HG03457 (cell line): ENCODE results near the gene SMIM31.

Experiments
- ATAC-seq: cut with Tn5 transposase; IDR thresholded peaks from one replicate; pipeline ENCODE4 v1.9.1; 2021; ENCODE audit warnings: moderate number of reproducible peaks; ENCODE audit not compliant: unreplicated experiment

SMIM31 gene

DNA sequence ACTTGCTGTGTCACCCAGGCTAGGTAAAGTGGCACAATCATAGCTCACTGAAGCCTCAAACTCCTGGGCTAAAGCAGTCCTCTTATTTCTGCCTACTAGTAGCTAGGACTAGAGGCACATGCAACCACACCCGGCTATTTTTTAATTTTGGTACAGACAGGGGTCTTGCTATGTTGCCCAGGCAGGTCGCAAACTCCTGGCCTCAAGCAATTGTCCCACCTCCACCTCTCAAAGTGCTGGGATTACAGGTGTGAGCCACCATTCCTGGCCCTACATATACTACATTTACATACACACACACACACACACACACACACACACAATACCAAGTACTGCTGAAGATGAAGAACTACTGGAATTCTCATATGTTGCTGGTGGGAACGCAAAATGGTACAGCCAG lies 26.9 kb downstream of the SMIM31 start:
- ATAC-seq, result no peak

DNA sequence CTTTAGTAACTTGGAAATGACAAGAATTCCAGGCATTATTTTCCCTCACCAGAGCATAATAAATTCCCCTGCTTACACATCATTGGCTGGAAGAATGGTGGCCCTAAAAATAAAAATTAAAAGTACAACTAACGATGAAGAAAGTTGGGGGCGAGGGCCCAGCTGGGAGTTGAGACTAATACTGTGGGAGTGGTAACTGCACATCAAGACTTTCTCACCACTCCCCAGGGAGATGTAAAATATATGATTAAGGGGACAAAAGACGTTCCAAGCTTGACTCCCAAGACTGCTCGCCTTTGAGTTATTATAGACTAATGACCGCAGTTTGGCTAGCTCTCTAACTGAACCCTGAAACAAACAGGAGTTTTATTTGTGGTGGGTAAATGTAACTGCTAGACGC lies 30.0 kb downstream of the SMIM31 start:
- ATAC-seq, result no peak

DNA sequence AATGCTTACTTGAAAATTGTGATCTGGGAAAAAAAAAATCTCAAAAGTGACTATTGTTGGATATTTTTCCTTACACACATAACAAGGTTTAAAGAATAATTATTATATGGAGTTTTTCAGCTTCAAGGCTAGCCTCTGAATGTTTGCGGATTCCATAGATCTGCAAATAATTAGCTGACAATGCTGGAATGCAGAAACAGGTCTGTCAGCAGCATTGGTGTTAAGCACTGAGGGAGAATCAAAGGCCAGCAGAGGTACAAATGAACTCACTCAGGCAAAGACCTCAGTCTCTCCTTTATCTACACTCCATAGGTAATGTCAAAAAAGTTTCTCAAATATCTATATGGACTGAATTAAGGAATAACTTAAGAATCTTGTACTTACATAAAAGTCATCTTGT lies 35.1 kb downstream of the SMIM31 start:
- ATAC-seq, result no peak

DNA sequence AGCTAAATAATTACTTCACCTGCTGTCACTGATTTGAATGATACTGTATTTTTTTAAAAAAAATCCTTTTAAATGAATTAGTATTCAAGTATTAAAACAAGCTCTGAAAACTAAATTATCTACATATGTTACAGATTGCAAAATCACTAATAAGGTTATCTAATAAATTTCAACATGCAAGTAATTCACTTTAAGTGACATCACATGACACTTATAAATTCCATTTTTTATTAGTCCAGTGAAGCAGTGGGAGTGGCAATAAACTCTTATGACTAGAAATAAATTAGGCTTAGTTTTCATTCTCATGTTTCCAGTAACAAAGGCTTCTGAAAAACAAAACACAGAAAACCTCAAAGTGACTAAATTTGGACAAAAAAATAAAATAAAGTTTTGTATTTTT lies 36.3 kb downstream of the SMIM31 start:
- no peak for ATAC-seq

DNA sequence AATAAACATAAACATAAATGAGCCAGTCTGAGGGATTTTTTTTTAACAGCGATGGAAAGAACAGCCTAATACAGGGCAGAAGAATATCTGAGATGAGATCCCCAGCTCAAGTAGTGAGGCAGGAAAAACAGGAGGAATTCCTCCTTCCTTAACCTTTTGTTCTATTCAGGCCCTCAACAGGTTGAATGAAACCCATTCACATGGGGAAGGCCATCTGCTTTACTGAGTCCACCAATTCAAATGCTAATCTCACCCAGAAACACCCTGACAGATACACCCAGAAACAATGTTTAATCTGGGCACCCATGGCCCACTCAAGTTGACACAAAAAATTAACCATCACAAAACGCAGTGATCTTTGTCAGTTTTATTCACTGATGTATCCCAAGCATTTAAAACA lies 45.5 kb downstream of the SMIM31 start:
- ATAC-seq, result no peak

DNA sequence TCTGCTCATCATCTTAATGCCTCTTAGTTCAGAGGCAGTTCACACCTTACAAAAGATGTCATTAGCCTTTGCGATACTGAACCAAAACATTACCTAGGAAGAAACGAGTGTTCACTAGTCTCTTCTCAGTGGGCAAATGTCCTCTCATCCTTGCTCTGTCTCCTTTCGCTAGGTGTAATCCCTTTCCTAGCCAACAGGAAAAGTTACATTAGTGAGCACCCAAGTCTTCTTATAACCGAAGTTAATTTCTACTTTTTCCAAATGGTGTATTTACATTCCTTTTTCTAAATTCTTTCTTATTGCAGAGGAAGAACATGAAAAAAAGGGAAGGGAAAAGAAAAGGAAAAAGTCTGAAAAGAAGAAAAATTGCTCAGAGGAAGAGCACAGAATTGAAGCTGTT lies 46.9 kb downstream of the SMIM31 start:
- ATAC-seq, result no peak

DNA sequence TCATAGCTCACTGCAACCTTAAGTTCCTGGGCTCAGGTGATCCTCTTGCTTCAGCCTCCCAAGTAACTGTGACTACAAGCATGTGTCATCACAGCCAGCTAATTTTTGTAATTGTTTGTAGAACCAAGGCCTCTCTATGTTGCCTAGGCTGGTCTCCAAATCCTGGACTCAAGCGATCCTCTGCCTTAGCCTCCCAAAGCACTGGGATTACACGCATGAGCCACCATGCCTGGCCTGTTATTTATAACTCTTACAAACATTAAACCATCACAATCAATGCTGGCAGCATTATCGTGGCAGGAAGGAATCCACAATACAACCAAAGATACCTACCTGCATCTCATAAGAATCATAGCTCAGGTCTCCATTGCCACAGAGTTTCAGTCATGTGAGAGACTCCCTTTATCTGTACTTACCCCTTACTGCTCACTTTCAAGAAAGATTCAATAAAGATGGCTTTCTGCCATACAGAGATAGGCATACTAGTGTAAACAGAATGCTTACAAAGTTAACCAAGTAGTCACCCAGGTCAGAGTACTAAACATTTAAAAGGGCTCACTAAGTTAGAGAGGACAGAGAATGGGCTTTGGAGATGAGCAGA lies 48.5 kb downstream of the SMIM31 start:
- ATAC-seq, result no peak

DNA sequence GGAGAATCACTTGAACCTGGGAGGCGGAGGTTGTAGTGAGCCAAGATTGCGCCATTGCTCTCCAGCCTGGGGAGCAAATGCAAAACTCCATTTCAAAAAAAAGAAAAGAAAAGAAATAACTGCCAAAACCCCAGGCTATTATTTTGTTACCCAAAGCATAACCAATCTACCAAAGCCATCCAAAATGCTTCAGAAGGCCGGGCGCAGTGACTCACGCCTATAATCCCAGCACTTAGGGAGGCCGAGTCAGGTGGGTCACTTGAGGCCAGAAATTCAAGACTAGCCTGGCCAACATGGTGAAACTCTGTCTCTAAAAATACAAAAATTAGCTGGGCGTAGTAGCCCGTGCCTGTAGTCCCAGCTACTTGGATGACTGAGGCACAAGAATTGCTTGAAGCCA lies 49.8 kb downstream of the SMIM31 start:
- ATAC-seq, result no peak

DNA sequence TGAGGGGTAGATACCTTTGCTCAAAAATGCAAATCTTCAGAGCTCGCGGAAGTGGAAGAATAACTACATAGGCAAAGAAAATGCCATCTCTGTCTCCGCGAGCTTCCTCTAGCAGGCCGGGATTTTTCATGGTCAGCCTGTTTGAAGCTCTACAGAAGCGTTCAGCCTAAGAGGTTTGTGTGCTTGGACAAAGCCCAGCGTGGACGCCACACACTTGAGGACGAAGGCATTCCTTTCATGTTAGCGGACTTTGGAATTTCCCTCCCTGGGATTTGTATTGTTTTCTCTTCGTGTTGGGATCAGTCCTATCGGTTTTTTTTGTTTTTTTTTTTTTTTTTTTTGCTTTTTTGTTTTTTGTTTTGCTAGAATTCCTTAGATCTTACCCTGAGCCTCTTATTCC lies 53.7 kb downstream of the SMIM31 start:
- no peak for ATAC-seq

DNA sequence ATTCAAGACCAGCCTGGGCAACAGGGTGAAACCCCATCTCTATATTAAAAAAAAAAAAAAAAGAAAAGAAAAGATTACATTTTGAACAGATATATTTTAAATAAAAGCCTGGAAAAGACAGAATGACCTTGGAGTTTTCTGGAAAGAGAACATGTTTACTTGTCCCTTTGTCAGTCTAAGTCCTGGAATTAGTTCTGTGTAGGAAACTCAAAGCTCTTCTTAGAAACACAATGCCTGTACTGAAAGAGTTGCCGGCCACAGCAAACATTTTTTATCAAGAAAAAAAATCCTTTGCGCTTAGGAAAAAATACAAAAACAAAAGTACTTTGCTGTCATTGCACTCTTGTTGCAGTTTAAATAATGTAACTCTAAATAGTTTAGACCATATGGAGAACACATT lies 59.6 kb downstream of the SMIM31 start:
- ATAC-seq, result no peak

DNA sequence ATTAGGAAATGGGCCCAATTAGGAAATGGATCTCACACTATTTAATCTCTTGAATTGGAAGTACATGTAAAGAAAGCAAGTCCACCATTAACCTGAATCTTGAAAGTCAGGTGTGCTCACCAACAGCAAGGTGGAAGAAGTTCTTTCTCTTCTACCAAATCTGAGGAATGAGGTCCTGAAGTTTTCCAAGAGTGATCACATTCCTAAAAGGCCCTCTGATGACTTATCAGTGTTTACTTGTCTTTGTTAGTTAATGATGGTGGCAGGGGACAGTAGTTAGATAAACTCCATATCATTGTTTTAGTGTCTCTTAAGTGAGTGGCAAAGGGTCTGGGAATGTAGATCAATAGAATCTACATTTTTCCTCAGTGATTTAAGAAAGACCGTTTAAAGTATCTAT lies 61.8 kb downstream of the SMIM31 start:
- ATAC-seq, result no peak

DNA sequence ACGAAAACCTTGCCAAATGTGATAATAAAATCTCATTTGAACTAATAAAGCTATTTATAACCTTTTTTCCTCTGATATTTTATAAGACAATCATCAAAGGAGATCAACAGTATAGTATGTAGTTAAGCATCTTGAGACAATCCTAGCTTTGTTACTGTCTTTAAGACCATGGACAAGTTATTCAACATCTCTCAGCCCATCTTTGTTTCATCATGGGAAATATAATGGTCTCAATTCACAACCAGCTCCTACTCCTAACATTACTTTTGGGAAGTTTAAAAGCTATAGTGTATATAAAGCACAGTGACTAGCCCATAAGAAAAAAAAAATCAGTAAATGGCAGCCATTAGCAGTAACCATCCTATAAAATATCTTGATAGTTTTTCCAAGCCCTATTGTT lies 65.4 kb downstream of the SMIM31 start:
- no peak for ATAC-seq

DNA sequence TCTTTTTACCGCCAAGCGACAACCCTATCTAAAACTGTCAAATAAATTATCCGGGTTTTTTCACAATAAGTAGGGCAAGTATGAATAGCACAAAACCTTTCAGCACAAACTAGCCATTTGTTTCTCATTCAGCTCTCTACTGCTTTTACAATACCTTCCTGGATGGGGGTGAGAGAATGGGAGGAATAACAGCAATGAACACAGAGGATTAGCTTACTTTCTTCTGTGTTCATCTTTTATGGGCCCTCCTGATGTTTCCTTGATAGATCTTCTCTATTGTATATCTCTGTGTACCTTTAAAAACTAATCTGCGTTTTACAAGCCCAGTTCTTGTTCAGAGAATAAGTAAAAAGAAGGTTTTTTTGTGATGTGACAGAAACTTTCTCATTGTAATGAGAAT lies 67.8 kb downstream of the SMIM31 start:
- no peak for ATAC-seq

DNA sequence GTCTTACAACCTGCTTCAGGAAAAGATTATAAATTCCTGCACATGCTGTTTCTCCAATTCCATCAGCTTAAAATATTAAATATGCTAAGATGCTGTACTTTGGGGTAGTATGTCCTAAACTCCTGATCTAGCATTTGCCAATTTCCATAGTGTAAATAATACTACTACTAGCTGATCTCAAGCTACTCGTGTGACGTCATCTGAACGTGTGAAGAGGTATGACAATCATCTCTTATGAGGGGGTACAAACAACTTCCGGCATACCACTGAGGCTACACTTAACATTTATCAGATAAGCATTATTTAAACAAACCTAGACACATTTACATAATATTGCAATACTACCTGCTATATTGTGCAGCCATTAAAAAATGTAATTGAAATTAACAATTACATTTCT lies 70.7 kb downstream of the SMIM31 start:
- no peak for ATAC-seq

DNA sequence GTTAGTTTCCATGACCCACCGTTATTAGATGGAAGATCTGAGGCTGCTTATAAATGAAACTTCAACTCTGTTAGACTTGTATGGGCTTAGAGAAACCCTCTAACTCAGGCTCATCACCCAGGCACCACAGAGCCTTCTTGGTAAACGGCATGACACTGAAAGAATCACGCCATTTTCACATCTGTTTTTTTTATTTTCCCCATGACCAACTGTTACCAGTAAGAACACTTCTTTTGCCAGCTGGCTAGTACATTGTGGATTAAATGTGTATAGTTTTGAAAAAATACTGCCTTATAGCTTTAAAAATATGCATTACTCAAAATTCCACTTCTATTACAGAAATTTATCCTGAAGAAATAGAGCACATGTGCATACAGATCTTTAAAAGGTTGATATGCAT lies 75.0 kb downstream of the SMIM31 start:
- ATAC-seq, result no peak

DNA sequence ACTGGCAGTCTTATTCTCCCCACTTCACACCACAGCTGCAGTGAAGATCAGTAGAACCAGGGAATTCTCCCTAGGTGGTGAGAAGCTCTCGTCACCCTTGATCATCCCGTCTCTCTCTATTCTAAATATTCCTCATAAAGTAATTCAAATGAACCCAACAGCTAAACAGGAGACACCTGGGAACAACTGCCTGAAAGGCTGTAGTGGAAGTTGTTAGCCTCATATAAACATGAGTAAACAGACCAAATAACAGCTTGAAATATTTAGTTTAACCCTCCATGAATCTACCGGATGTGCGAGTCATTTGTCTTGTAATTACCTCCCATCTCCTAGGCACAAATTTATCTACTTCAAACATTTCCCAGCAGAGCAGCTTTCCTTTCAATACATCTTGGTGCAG lies 92.6 kb downstream of the SMIM31 start:
- no peak for ATAC-seq

DNA sequence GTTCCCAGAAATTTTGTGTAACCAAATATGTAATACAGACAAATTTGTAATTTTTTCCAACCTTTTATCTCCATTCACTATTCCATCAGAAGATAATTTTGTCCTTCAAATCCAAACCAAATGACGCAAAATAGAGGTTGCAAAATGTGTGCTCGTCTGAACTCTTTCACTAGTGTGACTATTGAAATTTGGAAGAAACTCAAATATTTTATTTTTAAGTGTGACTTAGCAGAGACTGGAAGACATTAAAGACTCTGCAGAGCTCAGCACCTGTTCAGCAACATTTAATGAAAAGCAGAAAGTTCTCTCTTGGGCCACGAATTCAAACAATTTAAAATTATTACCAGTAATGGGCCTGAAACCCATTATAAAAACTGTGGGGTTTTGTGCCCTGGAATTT lies 93.1 kb downstream of the SMIM31 start:
- no peak for ATAC-seq

DNA sequence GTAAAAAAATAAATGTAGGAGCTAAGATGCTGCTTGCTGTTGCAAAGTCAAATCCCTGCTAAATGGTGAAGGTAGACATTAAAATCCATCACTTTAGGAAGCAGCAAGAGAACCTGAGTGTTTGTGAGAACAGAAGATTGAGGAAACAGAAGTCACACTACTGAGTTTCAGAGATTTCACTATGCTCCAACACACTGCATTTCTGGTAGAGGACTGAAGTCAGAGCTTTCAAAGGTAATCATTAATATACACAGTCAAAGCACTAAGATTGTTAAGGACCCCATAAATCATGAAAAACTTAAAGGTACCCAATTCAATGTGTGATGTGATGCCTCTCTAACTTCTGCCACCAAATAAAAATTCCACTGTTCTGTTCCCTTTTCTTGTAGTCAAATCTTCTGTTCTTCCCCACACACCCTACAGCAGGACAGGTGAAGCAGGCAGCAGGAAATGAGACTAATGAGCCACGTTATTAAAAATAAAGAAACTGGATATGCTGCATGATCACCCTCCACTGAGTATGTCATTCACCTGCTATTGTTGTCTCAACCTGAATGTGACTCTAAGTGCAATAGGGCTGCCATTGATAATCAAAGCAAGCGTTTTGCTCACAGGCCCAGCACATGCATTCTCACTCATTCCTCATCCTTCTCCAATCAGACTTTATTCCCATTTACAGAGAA lies 94.2 kb downstream of the SMIM31 start:
- peak; percentile 56 for ATAC-seq
